Endodermal cell (in vitro differentiated cells): ENCODE data around the gene GUCA1A. TPM values are rescaled to one million over a fixed set of nuclear protein-coding genes. Genes with fewer than 3 reads are reported as not detected.
"Not testable (repeated sequence)": the region's sequence is repeated elsewhere in the genome, so short reads cannot be mapped to it uniquely, and the experiment has no call there.

Experiments
- DNase-seq: peaks from one replicate; pipeline ENCODE4 v3.0.0-alpha.2; 2017
- H3K27ac ChIP-seq: 2 replicates; pipeline ENCODE4 v1.5.1; 2013; ENCODE audit warnings: mild to moderate bottlenecking, low read depth, low read length, moderate library complexity
- H3K27me3 ChIP-seq: 2 replicates; pipeline ENCODE4 v1.6.1; 2013; ENCODE audit warnings: mild to moderate bottlenecking, low read length, moderate library complexity; ENCODE audit not compliant: insufficient read depth, control insufficient read depth, poor library complexity, severe bottlenecking
- H3K36me3 ChIP-seq: 2 replicates; pipeline ENCODE4 v1.7.0; 2013; ENCODE audit warnings: mild to moderate bottlenecking, low read length, moderate library complexity; ENCODE audit not compliant: control insufficient read depth, insufficient read depth
- H3K4me1 ChIP-seq: one replicate; pipeline ENCODE4 v1.7.0; 2013; ENCODE audit warnings: low read length; ENCODE audit not compliant: control insufficient read depth, insufficient read depth
- H3K4me3 ChIP-seq: 2 replicates; pipeline ENCODE4 v1.5.1; 2013; ENCODE audit warnings: mild to moderate bottlenecking, low read length, moderate library complexity
- H3K9ac ChIP-seq: 2 replicates; pipeline ENCODE4 v1.6.1; 2013; ENCODE audit warnings: mild to moderate bottlenecking, low read length, moderate library complexity; ENCODE audit not compliant: poor library complexity, severe bottlenecking; ENCODE audit errors: extremely low read depth
- H3K9me3 ChIP-seq: 2 replicates; pipeline ENCODE4 v1.6.1; 2013; ENCODE audit warnings: mild to moderate bottlenecking, low read length, moderate library complexity; ENCODE audit not compliant: control insufficient read depth
- H3K27ac Mint-ChIP-seq: 2 replicates; pipeline ENCODE4 v1.8.0; 2020; ENCODE audit warnings: mixed read lengths
- H3K27me3 Mint-ChIP-seq: 2 replicates; pipeline ENCODE4 v1.8.0; 2021; ENCODE audit warnings: mild to moderate bottlenecking, mixed read lengths; ENCODE audit not compliant: insufficient read depth
- H3K36me3 Mint-ChIP-seq: 2 replicates; pipeline ENCODE4 v1.8.0; 2020; ENCODE audit warnings: low read depth, mixed read lengths
- H3K4me1 Mint-ChIP-seq: 2 replicates; pipeline ENCODE4 v1.8.0; 2020; ENCODE audit warnings: mixed read lengths
- H3K4me3 Mint-ChIP-seq: 2 replicates; pipeline ENCODE4 v1.8.0; 2020; ENCODE audit warnings: mild to moderate bottlenecking, moderate library complexity, mixed read lengths
- H3K9me3 Mint-ChIP-seq: 2 replicates; pipeline ENCODE4 v1.8.0; 2020; ENCODE audit warnings: mild to moderate bottlenecking, mixed read lengths
- CTCF ChIP-seq: fragments of 200-600 bp; sonication (generic); conservative IDR thresholded peaks from 2 replicates; pipeline ENCODE4 v1.5.0; 2021; ENCODE audit warnings: antibody characterized with exemption, mild to moderate bottlenecking
- WGBS, 2 experiments: methylation state at CpG; one replicate each; pipeline versions ENCODE4 v1.1.5 to v1.1.7; 2013; ENCODE audit warnings: missing lambda C conversion rate in 2 of 2, mixed read lengths in 1 of 2; ENCODE audit not compliant: insufficient coverage in 1 of 2, insufficient read length in 1 of 2; 5-methylcytosine and 5-hydroxymethylcytosine counted together
- total RNA-seq, 2 donors: library from RNA; stranded (reverse); fragmentation: NEBNext Ultra II Directional in 1 of 2; extraction: Animal tissue kit (Norgen Biotek cat#: 25700) in 1 of 2; gene quantifications; 2 replicates in 1 of 2; 3 replicates in 1 of 2; pipeline ENCODE4 v1.2.1, GENCODE V29; 2021

The GUCA1A gene
- total RNA-seq, 2 donors from 2014 or later = 3.9 to 4.4 TPM

- Mint-ChIP-seq H3K36me3 (peaks cover 2% of the 10 kb centered on the region), H3K4me3 (no peak overlapping the region), H3K4me1 (peaks cover 22% of the 10 kb centered on the region), H3K27me3 (no peaks in the 10 kb centered on the region), H3K27ac (no peak overlapping the region), H3K9me3 (no peaks in the 10 kb centered on the region)
- Histone ChIP-seq H3K9ac (no peak overlapping the region), H3K36me3 (no peaks in the 10 kb centered on the region), H3K4me1 (no peaks in the 10 kb centered on the region), H3K9me3 (no peaks in the 10 kb centered on the region), H3K27me3 (no peaks in the 10 kb centered on the region), H3K4me3 (no peak overlapping the region), H3K27ac (no peak overlapping the region)
- DNase-seq = no peak
- no peak for TF ChIP-seq CTCF
- 92 to 95% methylated on average over 5 of the region's 5 CpGs for WGBS, 2 experiments
Measured at GRCh38 chr6:42199106-42199981, 26.2 kb downstream of the GUCA1A start.

- Histone ChIP-seq H3K4me3 (no peak overlapping the region), H3K36me3 (no peaks in the 10 kb centered on the region), H3K27ac (no peak overlapping the region), H3K27me3 (no peaks in the 10 kb centered on the region), H3K9ac (no peak overlapping the region), H3K9me3 (no peaks in the 10 kb centered on the region), H3K4me1 (no peaks in the 10 kb centered on the region)
- Mint-ChIP-seq H3K27ac (no peak overlapping the region), H3K27me3 (no peaks in the 10 kb centered on the region), H3K36me3 (peaks cover 9% of the 10 kb centered on the region), H3K4me3 (no peak overlapping the region), H3K4me1 (peaks cover 22% of the 10 kb centered on the region), H3K9me3 (no peaks in the 10 kb centered on the region)
- no peak for TF ChIP-seq CTCF
- no peak for DNase-seq
- 92 to 100% methylated on average over 1 of the region's 1 CpG for WGBS, 2 experiments
Measured at GRCh38 chr6:42200035-42200434, 26.9 kb downstream of the GUCA1A start.

- DNase-seq = no peak
- Mint-ChIP-seq H3K27me3 (no peaks in the 10 kb centered on the region), H3K9me3 (no peaks in the 10 kb centered on the region), H3K36me3 (peaks cover 18% of the 10 kb centered on the region), H3K4me3 (no peak overlapping the region), H3K4me1 (peaks cover 22% of the 10 kb centered on the region), H3K27ac (no peak overlapping the region)
- Histone ChIP-seq H3K27ac (no peak overlapping the region), H3K4me3 (no peak overlapping the region), H3K9ac (no peak overlapping the region), H3K4me1 (no peaks in the 10 kb centered on the region), H3K36me3 (peaks cover 11% of the 10 kb centered on the region), H3K27me3 (no peaks in the 10 kb centered on the region), H3K9me3 (no peaks in the 10 kb centered on the region)
- 57 to 63% methylated on average over 1 to 3 of the region's 3 CpGs for WGBS, 2 experiments
- no peak for TF ChIP-seq CTCF
Measured at GRCh38 chr6:42201382-42201781, 28.2 kb downstream of the GUCA1A start.

GRCh38 chr6:42202131-42202915 is 29.2 kb downstream of the GUCA1A start:
- H3K9me3 Mint-ChIP-seq, H3K27me3 Mint-ChIP-seq, DNase-seq, H3K9ac ChIP-seq, H3K4me1 ChIP-seq, H3K4me3 Mint-ChIP-seq, H3K27me3 ChIP-seq, H3K9me3 ChIP-seq, H3K4me3 ChIP-seq, H3K27ac ChIP-seq: not testable (repeated sequence)
- 91 to 93% methylated on average over 4 to 12 of the region's 13 CpGs for WGBS, 2 experiments
- H3K36me3 ChIP-seq = peaks cover 16% of the 10 kb centered on the region
- H3K27ac Mint-ChIP-seq = peak overlapping the region; percentile 32
- peaks cover 22% of the 10 kb centered on the region for H3K4me1 Mint-ChIP-seq
- H3K36me3 Mint-ChIP-seq = peaks cover 23% of the 10 kb centered on the region
